GM12873 (cell line): Measurements from ENCODE around the gene ATP13A4.

Experiments used
- TF ChIP-seq, protein P1 (sequence below): IDR thresholded peaks from 2 replicates; pipeline ENCODE4 v1.5.1; 2012; ENCODE audit warnings: low read depth, mild to moderate bottlenecking, moderate library complexity, low read length, control low read depth; ENCODE audit not compliant: insufficient read depth; ENCODE audit errors: missing control alignments

Gene ATP13A4

DNA sequence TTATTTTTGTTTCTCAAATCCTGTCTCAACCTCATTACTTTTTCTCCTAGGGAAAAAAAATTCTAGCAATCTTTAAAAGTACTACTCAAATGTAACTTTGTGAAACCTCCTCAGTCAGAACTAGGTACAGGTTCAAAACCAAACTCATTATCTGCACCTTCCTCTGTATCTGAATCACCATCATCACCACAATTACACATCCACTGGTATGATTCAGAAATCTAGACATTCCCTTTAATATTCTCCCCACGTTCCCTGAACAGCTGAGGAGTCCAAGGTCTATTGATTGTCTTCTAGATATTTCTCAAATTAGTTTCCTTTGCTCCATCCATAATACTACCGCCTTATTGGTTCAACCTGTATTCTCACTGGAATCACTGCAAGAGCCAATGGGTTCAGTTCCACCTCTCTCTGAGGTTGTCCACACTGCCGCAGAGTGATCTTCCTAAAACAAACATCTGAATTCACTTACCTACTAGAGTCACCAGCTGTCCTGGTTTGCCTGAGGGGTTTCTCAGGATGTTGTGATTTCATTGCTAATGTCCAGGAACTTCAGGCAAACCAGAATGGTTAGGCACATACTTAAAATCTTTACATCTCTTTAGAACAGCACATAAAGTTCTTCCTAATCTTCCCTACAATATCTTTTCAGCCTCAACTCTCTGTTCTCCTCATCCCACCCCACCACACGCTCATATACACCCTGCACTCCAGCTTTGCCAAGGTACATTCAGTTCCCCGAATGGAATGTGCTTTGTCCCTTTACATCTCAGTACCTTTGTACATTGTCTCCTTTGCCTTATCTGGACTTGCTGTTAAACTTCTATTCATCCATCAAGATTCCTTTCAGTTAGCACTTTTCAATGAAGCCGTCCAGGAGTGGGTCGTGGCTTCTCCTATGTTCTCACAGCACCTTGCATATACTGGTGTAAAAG, 24.2 kb downstream of the ATP13A4 start:
- TF ChIP-seq, protein P1, sequence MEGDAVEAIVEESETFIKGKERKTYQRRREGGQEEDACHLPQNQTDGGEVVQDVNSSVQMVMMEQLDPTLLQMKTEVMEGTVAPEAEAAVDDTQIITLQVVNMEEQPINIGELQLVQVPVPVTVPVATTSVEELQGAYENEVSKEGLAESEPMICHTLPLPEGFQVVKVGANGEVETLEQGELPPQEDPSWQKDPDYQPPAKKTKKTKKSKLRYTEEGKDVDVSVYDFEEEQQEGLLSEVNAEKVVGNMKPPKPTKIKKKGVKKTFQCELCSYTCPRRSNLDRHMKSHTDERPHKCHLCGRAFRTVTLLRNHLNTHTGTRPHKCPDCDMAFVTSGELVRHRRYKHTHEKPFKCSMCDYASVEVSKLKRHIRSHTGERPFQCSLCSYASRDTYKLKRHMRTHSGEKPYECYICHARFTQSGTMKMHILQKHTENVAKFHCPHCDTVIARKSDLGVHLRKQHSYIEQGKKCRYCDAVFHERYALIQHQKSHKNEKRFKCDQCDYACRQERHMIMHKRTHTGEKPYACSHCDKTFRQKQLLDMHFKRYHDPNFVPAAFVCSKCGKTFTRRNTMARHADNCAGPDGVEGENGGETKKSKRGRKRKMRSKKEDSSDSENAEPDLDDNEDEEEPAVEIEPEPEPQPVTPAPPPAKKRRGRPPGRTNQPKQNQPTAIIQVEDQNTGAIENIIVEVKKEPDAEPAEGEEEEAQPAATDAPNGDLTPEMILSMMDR = no peak

DNA sequence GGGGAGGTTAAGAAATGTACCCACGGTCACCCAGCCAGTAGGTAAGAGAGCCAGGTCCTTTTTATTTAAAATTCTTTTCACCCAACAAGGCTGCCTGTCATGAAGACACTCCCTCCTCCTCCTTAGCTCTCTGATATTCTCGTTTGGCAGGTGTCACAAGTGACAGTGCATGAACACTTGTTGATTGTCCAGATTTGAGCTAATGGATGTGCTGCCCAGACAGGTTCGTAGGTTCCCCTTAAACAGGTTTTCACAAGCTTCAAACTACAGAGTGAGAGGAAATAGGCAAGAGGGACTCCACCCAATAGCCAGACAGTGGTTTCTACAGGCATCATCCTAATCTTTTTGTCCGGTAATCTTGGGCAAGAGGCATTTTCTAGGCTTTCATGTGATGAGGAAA, 32.2 kb downstream of the ATP13A4 start:
- TF ChIP-seq, protein P1 = no peak

DNA sequence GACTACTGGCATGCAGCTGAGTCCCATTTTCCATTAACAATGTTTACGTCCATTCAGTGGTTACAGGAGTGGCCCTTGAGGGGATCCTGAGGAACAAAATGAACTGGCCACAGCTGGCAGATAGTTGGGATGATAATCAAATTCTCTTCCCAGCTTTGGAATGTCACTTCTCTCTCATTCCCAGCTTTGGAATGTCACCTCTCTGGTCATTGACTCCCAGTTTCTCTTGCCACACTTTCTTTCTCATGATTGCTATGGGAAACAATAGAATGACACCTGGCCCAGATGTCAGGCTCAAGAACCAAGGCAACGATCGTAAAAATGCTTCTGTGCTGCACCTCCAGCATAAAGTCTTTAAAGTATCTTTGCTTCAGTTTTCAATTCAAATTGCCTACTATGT, 34.0 kb downstream of the ATP13A4 start:
- TF ChIP-seq, protein P1 = no peak

DNA sequence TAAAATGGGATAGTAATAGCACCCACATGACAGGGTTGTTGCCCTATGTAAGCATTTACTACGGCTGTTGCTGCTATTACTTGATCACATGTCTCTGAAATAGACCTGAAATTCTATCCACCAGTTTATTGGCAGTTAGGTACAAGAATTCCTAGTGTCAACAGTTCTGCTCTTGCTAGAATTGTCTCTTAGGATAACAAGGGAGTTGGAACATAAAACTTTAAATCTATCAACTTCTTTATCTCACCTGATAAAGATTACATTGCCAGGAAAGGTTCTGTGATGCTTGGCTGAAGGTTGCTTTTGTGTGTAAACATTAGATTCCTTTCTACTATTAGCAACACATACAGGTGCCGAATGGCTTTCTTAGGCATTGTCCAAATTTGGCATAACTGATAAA, 38.7 kb downstream of the ATP13A4 start:
- TF ChIP-seq, protein P1 = no peak

DNA sequence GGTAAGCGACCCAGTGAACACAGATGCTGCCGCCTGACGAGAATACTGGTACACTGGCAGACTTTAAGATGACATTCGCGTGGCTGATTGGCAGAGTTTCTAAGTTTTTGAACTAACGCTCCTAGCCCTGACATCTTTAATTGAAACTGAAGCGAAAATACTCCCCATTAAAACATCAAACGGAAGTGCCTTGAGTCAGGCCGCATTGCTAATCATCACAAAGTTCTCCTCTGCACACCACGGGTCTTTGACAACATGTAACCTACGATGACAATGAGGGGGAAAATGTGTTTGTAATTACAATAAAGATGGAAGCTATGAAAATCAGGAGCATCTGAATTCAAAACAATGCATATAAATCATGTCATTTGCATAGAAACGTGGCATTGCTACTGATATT, 44.5 kb downstream of the ATP13A4 start:
- TF ChIP-seq, protein P1 = no peak

DNA sequence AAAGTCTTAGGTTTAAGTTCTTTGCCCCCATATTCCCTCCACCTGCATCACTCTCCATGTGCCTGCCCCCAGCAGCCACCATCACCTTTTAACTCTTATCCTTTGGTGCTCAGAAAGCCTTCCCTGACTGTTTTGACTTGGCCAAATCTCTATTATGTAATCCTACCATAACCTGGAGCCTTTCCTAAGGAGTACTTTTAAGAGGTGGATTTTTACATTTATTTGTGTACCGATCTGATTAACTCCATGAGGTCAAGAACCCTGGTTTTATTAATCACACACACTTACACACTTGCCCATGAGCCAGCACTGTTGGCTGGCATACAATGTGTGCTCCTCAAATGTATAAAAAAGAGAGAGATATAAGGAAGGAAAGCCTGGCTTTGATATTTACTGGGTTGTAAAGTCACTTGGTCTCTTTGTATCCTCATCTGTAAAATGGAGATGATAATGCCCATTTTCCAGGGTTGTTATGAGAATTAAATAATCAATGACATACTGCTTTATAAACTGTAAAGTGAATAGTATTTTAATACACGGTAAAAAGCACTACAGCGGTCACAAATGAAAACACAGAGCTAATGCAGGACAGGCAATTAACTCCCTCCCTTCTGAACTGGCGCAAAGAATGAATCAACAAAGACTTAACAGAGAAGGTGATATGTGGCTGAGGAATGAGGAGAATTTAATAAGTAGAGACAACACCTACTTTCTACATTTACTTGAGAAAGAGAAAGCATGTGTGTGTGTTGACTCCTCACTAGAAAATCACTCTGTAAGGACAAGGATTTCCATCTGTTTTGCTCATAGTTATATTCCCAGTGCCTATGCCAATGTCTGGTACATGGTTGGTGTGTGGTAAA, 45.4 kb downstream of the ATP13A4 start:
- TF ChIP-seq, protein P1 = no peak

DNA sequence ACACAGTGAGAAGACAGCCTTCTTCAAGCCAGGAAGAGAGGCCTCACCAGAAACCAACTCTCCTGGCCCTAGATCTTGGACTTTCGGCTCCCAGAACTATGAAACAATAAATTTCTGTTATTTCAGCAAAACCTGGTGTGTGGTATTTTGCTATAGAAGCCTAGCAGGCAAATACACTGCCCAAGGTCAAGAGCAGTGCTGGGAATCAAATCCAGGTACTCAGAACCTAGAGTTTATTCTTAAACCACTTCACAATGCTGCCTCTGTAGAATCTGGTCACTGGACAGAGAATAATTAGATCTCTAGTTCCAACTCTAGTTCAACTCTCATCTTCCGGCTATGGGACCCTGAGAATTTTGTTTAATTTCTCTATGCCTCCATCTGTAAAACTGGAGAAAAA, 46.6 kb downstream of the ATP13A4 start:
- TF ChIP-seq, protein P1 = no peak
